CD4-positive, alpha-beta memory T cell (primary cell): ENCODE results near the gene LPCAT2. TPM values are rescaled to one million over a fixed set of nuclear protein-coding genes. Genes with fewer than 3 reads are reported as not detected.

Experiments used
- CTCF ChIA-PET: fragments of 350-600 bp; sonication (Branson Sonifier 250); formaldehyde crosslinking; loops from one replicate; lab custom pipeline; 2021; ENCODE audit warnings: inconsistent platforms; ENCODE audit not compliant: partially characterized antibody; lab: Charles Lee
- POLR2A ChIA-PET: fragments of 350-600 bp; sonication (Branson Sonifier 250); formaldehyde crosslinking; loops from one replicate; lab custom pipeline; 2021; ENCODE audit not compliant: partially characterized antibody; lab: Charles Lee
- DNase-seq, 5 donors: peaks; one replicate each; pipeline versions ENCODE4 v3.0.0 to v3.0.0-alpha.2; 2020 to 2022; ENCODE audit warnings: mixed read lengths in 1 of 5
- H3K27ac ChIP-seq: one replicate; pipeline ENCODE4 v1.7.0; 2013; ENCODE audit warnings: low read depth, low read length
- H3K27me3 ChIP-seq: 2 replicates; pipeline ENCODE4 v1.7.0; 2013; ENCODE audit warnings: mild to moderate bottlenecking, low read length, moderate library complexity; ENCODE audit not compliant: insufficient read depth
- H3K36me3 ChIP-seq: 2 replicates; pipeline ENCODE4 v1.7.0; 2013; ENCODE audit warnings: mild to moderate bottlenecking, low read length, moderate library complexity; ENCODE audit not compliant: insufficient read depth
- H3K4me1 ChIP-seq: 2 replicates; pipeline ENCODE4 v1.7.0; 2013; ENCODE audit warnings: mild to moderate bottlenecking, low read length, moderate library complexity; ENCODE audit not compliant: insufficient read depth
- H3K4me3 ChIP-seq, 2 donors: one replicate each; pipeline ENCODE4 v1.7.0; 2013; ENCODE audit warnings: low read length in 2 of 2, mild to moderate bottlenecking in 1 of 2
- H3K9me3 ChIP-seq, 2 donors: one replicate each; pipeline ENCODE4 v1.7.0; 2013; ENCODE audit warnings: low read length in 2 of 2, control low read depth in 1 of 2; ENCODE audit not compliant: control insufficient read depth in 1 of 2
- H3K27ac Mint-ChIP-seq, 7 donors: one replicate each; pipeline ENCODE4 v1.8.0; 2020 to 2021; ENCODE audit warnings: mixed read lengths in 7 of 7, mild to moderate bottlenecking in 6 of 7, inconsistent platforms in 3 of 7, moderate library complexity in 3 of 7
- H3K27me3 Mint-ChIP-seq, 2 donors: one replicate each; pipeline ENCODE4 v1.8.0; 2020 to 2021; ENCODE audit warnings: mixed read lengths in 2 of 2
- H3K36me3 Mint-ChIP-seq, 2 donors: one replicate each; pipeline ENCODE4 v1.8.0; 2020 to 2021; ENCODE audit warnings: mixed read lengths in 2 of 2, inconsistent platforms in 1 of 2, mild to moderate bottlenecking in 1 of 2
- H3K4me1 Mint-ChIP-seq, 4 donors: one replicate each; pipeline ENCODE4 v1.8.0; 2020 to 2021; ENCODE audit warnings: mixed read lengths in 4 of 4, mild to moderate bottlenecking in 1 of 4
- H3K4me3 Mint-ChIP-seq, 8 donors: one replicate each; pipeline ENCODE4 v1.8.0; 2020 to 2021; ENCODE audit warnings: mixed read lengths in 8 of 8, mild to moderate bottlenecking in 7 of 8, moderate library complexity in 6 of 8, inconsistent platforms in 3 of 8
- H3K9me3 Mint-ChIP-seq, 8 donors: one replicate each; pipeline ENCODE4 v1.8.0; 2020 to 2021; ENCODE audit warnings: mixed read lengths in 8 of 8, mild to moderate bottlenecking in 5 of 8, inconsistent platforms in 3 of 8, moderate library complexity in 1 of 8
- intact Hi-C: fragments of 100-400 bp; cut with micrococcal nuclease; formaldehyde crosslinking; loops from one replicate; pipeline ENCODE4 v1.15.1; 2023
- polyA plus RNA-seq, 2 donors: library from polyadenylated mRNA; unstranded; fragments of 300-500 nt; fragmentation: Illumina TruSeq; gene quantifications; one replicate each; pipeline ENCODE4 v1.2.3, GENCODE V29; 2021
- total RNA-seq, 2 experiments: library from RNA; stranded (reverse); gene quantifications; one replicate each; pipeline ENCODE4 v1.2.3, GENCODE V29; 2021

The LPCAT2 gene
- total RNA-seq (under 1 TPM; 0.47 to 0.76 TPM), polyA plus RNA-seq (not detected)

- DNase-seq, result peak in 2 of 5 donors; percentile 2 to 37
- H3K36me3 Mint-ChIP-seq, result no peaks in the 10 kb centered on the region
- ChIA-PET POLR2A (no interaction called here), CTCF (no interaction called here)
- H3K27ac Mint-ChIP-seq, result no peak within 1 kb of the TSS
- Histone ChIP-seq H3K36me3 (no peaks in the 10 kb centered on the region), H3K4me3 (no peak within 1 kb of the TSS), H3K9me3 (no peaks in the 10 kb centered on the region), H3K4me1 (no peaks in the 10 kb centered on the region), H3K27me3 (peaks cover 3% of the 10 kb centered on the region), H3K27ac (no peak within 1 kb of the TSS)
- peak within 1 kb of the TSS; percentile 15 to 74 (median 49) for H3K4me3 Mint-ChIP-seq
- peaks cover 1 to 5% (median 5%) of the 10 kb centered on the region in 4 donors for H3K4me1 Mint-ChIP-seq
- peaks cover 0 to 22% (median 21%) of the 10 kb centered on the region in 8 donors for H3K9me3 Mint-ChIP-seq
- intact Hi-C loops, result no loop called here
- peaks cover 30 to 34% of the 10 kb centered on the region in 2 donors for H3K27me3 Mint-ChIP-seq
Observed at GRCh38 chr16:55508941-55509931, at the start of gene LPCAT2. LPCAT2 (plus strand) TSS chr16:55509072; CDS start chr16:55509182, 110 bp downstream.

- Histone ChIP-seq H3K9me3 (no peaks in the 10 kb centered on the region), H3K4me1 (no peaks in the 10 kb centered on the region), H3K36me3 (no peaks in the 10 kb centered on the region), H3K27ac (no peak overlapping the region), H3K4me3 (no peak overlapping the region), H3K27me3 (no peaks in the 10 kb centered on the region)
- H3K27ac Mint-ChIP-seq, result no peak overlapping the region
- intact Hi-C loops, result no loop called here
- H3K9me3 Mint-ChIP-seq, result no peaks in the 10 kb centered on the region
- no peak for DNase-seq
- POLR2A ChIA-PET, result no interaction called here
- peaks cover 0 to 8% of the 10 kb centered on the region in 2 donors for H3K27me3 Mint-ChIP-seq
- no peaks in the 10 kb centered on the region for H3K36me3 Mint-ChIP-seq
- no peak overlapping the region for H3K4me3 Mint-ChIP-seq
- CTCF ChIA-PET, result interaction anchor here (0.8 to 1.9 kb wide), 3 partner anchors 7 to 242 kb away, joined by 3 to 6 read pairs (median 3); no protein-coding TSS in a partner anchor
- peaks cover 0 to 5% (median 1%) of the 10 kb centered on the region in 4 donors for H3K4me1 Mint-ChIP-seq
Observed at GRCh38 chr16:55462241-55462640, 46.6 kb upstream of the LPCAT2 start.

GRCh38 chr16:55464375-55464774 lies 44.5 kb upstream of the LPCAT2 start:
- intact Hi-C loops, result no loop called here
- Histone ChIP-seq H3K27me3 (no peaks in the 10 kb centered on the region), H3K27ac (no peak overlapping the region), H3K4me1 (no peaks in the 10 kb centered on the region), H3K9me3 (no peaks in the 10 kb centered on the region), H3K4me3 (no peak overlapping the region), H3K36me3 (no peaks in the 10 kb centered on the region)
- Mint-ChIP-seq H3K4me1 (peaks cover 0 to 5% (median 1%) of the 10 kb centered on the region in 4 donors), H3K4me3 (no peak overlapping the region), H3K36me3 (no peaks in the 10 kb centered on the region), H3K27me3 (peaks cover 0 to 3% of the 10 kb centered on the region in 2 donors), H3K27ac (no peak overlapping the region), H3K9me3 (no peaks in the 10 kb centered on the region)
- ChIA-PET CTCF (interaction anchor here (0.6 to 2.8 kb wide), 53 partner anchors 8 to 1915 kb away, joined by 3 to 43 read pairs (median 5); no protein-coding TSS in a partner anchor), POLR2A (no interaction called here)
- no peak for DNase-seq

GRCh38 chr16:55465077-55465896 lies 43.6 kb upstream of the LPCAT2 start:
- Mint-ChIP-seq H3K4me3 (peak overlapping the region in 1 of 8 donors; percentile 22), H3K9me3 (no peaks in the 10 kb centered on the region), H3K36me3 (no peaks in the 10 kb centered on the region), H3K27ac (no peak overlapping the region), H3K4me1 (peaks cover 0 to 5% (median 1%) of the 10 kb centered on the region in 4 donors), H3K27me3 (peaks cover 0 to 3% of the 10 kb centered on the region in 2 donors)
- H3K9me3 ChIP-seq, result no peaks in the 10 kb centered on the region
- no peak overlapping the region for H3K27ac ChIP-seq
- DNase-seq, result peak; percentile 70 to 79 (median 74)
- ChIA-PET POLR2A (interaction anchor here (1.0 kb wide), 1 partner anchor 9 kb away, joined by 3 read pairs; no protein-coding TSS in a partner anchor), CTCF (interaction anchor here (0.6 to 2.8 kb wide), 52 partner anchors 9 to 1916 kb away, joined by 3 to 43 read pairs (median 5); no protein-coding TSS in a partner anchor)
- intact Hi-C loops, result loop anchor here (5.0 kb wide), 1 partner anchor 737 kb away; no protein-coding TSS in a partner anchor
- no peaks in the 10 kb centered on the region for H3K36me3 ChIP-seq
- no peak overlapping the region for H3K4me3 ChIP-seq
- H3K4me1 ChIP-seq, result no peaks in the 10 kb centered on the region
- H3K27me3 ChIP-seq, result no peaks in the 10 kb centered on the region

- CTCF ChIA-PET, result interaction anchor here (1.8 to 2.8 kb wide), 7 partner anchors 8 to 235 kb away, joined by 6 to 43 read pairs (median 9); no protein-coding TSS in a partner anchor
- Histone ChIP-seq H3K36me3 (no peaks in the 10 kb centered on the region), H3K27me3 (no peaks in the 10 kb centered on the region), H3K27ac (no peak overlapping the region), H3K4me3 (no peak overlapping the region), H3K4me1 (no peaks in the 10 kb centered on the region), H3K9me3 (no peaks in the 10 kb centered on the region)
- H3K27me3 Mint-ChIP-seq, result peaks cover 0 to 4% of the 10 kb centered on the region in 2 donors
- H3K27ac Mint-ChIP-seq, result peak overlapping the region in 1 of 7 donors; percentile 18
- no peak overlapping the region for H3K4me3 Mint-ChIP-seq
- H3K36me3 Mint-ChIP-seq, result no peaks in the 10 kb centered on the region
- no peaks in the 10 kb centered on the region for H3K9me3 Mint-ChIP-seq
- POLR2A ChIA-PET, result no interaction called here
- intact Hi-C loops, result loop anchor here (5.0 kb wide), 1 partner anchor 736 kb away; no protein-coding TSS in a partner anchor
- DNase-seq, result no peak
- H3K4me1 Mint-ChIP-seq, result peaks cover 0 to 5% (median 1%) of the 10 kb centered on the region in 4 donors
Observed at GRCh38 chr16:55466209-55466608, 42.7 kb upstream of the LPCAT2 start.

GRCh38 chr16:55467898-55468297 lies 41.0 kb upstream of the LPCAT2 start:
- DNase-seq, result no peak
- no peaks in the 10 kb centered on the region for H3K4me1 ChIP-seq
- no peak overlapping the region for H3K27ac ChIP-seq
- no peaks in the 10 kb centered on the region for H3K36me3 ChIP-seq
- intact Hi-C loops, result loop anchor here (5.0 kb wide), 1 partner anchor 734 kb away; no protein-coding TSS in a partner anchor
- Mint-ChIP-seq H3K9me3 (no peaks in the 10 kb centered on the region), H3K4me3 (no peak overlapping the region), H3K27ac (no peak overlapping the region), H3K36me3 (no peaks in the 10 kb centered on the region), H3K27me3 (peaks cover 0 to 5% of the 10 kb centered on the region in 2 donors), H3K4me1 (peaks cover 0 to 5% (median 1%) of the 10 kb centered on the region in 4 donors)
- no peaks in the 10 kb centered on the region for H3K9me3 ChIP-seq
- H3K4me3 ChIP-seq, result no peak overlapping the region
- H3K27me3 ChIP-seq, result no peaks in the 10 kb centered on the region
- ChIA-PET CTCF (interaction anchor here (1.5 kb wide), 1 partner anchor 9 kb away, joined by 6 read pairs; no protein-coding TSS in a partner anchor), POLR2A (no interaction called here)
